GM18861 (cell line): Measurements from ENCODE around the gene METRNL.
"Not testable (repeated sequence)": the region's sequence is repeated elsewhere in the genome, so short reads cannot be mapped to it uniquely, and the experiment has no call there.

ENCODE experiments used
- ATAC-seq: cut with Tn5 transposase; IDR thresholded peaks from one replicate; pipeline ENCODE4 v1.9.1; 2021; ENCODE audit not compliant: unreplicated experiment

The METRNL gene, protein sequence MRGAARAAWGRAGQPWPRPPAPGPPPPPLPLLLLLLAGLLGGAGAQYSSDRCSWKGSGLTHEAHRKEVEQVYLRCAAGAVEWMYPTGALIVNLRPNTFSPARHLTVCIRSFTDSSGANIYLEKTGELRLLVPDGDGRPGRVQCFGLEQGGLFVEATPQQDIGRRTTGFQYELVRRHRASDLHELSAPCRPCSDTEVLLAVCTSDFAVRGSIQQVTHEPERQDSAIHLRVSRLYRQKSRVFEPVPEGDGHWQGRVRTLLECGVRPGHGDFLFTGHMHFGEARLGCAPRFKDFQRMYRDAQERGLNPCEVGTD

DNA sequence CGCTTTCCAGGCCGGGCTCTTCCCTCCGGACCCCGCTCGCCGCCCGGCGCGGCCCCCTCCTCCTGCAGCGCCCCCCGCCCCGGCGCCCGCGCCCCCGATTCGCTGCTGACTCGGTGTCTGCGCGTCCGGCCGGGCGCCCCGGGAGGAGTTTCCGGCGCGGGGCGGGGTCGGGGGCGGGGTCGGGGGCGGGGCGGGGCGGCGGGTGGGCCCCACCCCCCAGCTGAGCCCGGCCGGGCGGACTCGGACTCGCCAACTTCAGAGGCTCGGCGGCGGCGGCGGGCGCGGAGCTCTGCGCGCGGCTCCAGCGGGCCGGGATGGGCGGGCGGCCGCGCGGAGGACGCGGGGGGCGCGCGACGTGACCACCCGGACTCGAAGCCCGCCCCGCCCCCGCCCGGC, at the start of gene METRNL:
TSS of gene METRNL (plus strand) at position 258 of the 396 bp plus-strand sequence. CDS start 207 bp downstream, outside the sequence.
- ATAC-seq = no peak

DNA sequence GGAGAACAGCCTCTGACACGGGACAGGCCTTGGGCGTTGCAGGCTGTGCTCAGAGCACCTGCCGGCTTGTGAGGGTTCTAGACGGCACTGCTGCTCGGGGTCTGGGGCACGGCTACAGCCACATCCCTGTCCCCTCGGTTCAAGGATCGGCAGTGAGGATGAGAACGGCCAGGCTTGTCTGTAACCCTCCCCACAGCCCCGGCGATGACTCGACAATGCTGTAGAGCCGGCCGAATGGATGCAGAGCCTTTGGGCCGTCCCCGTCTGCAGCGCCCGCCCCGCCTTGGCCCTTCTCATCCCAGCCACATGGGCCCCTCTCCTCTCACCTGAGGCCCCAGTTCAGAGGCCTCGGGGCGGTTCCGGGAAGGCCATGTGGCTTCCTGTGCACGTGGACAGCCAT, 49.0 kb upstream of the METRNL start:
- ATAC-seq = no peak

DNA sequence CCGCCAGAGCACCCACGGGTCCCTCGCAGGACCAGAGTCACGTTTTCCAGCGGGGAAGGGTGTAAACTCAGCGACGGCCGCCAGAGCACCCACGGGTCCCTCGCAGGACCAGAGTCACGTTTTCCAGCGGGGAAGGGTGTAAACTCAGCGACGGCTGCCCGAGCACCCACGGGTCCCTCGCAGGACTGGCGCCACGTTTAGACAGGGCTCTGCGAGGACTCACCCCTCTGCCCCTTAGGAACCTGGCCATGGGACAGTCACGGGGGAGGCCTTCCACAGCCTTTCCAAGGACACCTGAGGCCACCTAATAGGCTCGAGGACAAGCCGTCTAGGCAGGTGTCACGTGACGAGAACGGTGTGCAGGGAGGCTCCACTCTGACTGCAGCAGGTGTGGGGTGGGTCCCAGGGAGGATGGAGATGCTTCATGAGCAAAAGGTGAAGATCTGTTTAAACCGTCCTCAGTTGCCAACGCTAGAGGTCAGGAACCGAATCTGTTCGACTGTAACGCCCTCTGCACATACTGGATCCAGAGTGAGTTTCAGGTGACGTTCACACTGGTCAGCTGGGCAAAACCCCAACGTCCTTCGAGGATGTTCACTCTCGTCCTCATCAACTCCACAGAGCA, 48.0 kb upstream of the METRNL start:
- no peak for ATAC-seq

DNA sequence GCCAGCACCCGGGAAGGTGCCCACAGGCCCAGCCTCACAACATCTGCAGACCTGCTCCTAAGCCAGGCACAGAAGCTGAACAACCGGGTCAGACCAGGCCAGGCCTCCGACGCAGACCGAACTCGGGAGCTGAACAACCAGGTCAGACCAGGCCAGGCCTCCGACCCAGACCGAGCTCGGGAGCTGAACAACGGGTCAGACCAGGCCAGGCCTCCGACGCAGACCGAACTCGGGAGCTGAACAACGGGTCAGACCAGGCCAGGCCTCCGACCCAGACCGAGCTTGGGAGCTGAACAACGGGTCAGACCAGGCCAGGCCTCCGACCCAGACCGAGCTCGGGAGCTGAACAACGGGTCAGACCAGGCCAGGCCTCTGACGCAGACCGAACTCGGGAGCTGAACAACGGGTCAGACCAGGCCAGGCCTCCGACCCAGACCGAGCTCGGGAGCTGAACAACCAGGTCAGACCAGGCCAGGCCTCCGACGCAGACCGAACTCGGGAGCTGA, 47.4 kb upstream of the METRNL start:
- ATAC-seq = not testable (repeated sequence)

DNA sequence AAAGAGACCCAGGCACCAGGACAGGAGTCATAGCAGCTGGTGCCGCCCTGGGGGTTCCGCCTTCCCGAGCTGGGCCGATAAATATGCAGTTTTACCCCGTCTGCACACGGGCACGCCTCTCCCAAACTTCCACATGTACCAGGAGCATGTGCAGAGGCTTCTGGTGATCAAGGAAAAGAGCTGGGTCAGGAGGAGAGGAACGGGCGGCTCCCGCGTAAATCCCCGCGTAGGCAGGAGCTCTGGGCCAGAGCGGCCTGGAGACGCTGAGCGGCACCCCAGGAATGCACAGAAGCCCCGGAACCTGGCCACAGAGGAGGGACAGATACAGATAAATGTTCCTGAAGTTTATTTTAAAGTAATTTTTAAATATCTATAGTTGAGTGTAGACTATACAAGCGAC, 46.6 kb upstream of the METRNL start:
- ATAC-seq = no peak

DNA sequence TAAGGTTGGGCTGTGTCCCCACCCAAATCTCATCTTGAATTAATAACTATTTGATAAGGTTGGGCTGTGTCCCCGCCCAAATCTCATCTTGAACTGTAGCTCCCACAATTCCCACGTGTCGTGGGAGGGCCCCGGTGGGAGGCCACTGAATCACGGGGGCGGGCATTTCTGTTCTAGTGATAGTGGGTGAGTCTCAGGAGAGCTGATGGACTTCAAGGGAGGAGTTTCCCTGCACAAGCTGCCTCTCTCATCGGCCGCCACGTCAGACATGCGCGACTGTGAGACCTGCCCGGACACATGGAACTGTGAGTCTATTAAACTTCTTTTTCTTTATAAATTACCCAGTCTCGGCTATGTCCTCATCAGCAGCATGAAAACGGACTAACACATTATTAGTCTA, 44.9 kb upstream of the METRNL start:
- ATAC-seq = no peak

DNA sequence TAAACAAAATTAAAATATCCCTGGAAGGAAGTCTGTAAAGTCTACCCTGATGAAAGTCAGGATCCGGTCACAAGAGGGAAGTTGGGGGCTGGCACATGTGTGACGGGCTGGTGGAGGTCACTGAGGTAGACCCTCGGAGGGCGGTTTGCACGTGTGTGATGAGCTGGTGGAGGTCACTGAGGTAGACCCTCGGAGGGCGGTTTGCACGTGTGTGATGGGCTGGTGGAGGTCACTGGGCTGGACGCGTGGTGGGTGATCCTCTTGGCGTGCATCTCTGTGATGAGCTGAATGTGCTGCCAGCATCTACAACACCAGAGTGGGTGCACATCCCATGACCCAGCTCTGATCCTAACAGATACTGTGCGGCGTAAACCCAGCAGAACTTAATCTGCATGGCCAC, 43.7 kb upstream of the METRNL start:
- no peak for ATAC-seq

DNA sequence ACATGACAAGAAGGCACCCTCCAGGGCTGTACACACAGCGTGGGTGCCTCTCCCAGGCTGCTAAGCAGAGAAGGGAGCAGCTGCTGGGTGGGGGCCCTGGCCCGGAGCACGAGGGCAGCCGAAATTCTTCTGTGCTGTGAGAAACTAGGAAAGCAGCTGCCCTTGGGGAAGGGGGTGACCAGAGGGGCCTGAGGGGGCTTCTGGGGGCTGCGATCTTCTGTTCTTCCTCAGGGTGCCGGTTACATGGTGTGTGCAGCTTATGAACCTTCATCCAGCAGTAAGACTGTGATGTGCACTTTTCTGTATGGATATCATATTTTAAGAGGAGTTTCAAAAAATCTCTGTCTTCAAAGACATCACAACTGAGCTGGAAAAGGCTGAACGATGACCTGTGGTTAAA, 43.2 kb upstream of the METRNL start:
- no peak for ATAC-seq

DNA sequence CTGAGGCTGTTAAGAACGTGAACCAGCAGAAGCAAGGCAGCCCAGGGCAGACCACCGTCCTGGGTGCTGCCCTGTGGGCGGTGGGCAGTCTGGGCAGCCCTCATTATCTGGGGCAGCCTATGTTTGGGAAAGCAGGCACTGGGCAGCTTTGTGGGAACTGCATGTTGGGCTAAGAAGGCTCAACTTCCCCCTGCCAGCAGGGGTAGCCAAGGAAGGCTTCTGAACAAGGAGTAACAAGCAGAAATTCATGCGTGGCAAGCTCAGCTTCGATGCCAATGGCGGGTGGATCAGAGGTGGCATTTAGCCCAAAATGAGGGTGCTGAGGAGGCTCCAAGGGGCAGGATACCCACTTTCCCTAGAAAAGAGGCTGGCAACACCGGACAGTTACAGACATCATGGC, 42.7 kb upstream of the METRNL start:
- no peak for ATAC-seq

DNA sequence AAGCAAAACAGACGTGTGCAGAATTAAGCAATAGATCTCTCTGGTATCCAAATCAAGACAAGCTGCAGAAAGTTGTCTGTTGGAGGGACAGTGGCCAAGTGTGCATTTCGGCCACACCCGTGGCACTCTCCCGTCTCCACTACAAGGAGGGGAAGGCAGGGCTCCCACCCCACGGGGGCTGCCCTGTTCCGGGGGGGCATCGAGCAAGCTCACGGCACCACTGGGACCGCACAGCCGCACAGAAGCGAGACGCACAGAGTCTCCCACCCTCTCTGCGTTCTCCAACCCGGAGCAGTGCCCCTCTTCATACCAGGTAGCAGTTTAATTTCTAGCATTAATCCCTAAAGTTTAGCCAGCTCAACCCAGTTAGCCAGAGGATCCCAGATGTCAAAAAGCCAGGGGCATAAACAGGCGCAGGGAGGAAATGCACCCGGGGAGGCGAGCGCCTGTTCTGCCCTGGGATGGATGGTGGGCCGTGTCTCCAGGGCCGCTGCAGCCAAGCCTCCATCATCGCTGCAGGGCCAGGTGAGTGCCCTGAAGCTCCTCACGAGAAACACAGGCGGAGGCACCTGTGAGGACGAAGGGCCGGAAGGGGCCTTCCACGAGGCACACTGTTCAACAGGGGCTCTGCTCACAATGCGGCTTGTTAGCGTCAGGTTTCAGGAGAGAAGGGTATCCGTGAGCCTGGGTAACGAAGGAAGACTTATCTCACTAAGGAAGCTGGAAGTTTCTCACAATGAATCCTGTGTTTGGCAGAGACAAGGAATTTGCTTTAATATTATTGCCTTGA, 42.1 kb upstream of the METRNL start:
- no peak for ATAC-seq

DNA sequence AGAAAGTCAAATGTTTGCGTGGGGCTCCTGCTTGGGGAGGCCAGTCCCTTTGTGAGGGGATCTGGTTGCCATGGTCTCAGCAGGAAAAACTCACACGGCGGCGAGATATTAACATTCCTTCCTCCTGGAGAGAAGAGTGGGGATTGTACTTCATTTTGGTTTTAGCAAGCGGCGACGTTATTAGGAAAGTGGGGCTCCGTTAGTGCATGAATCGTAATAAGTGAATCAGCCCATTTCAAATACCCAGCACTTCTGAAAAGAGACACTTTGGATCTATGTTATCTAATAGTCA, 41.6 kb upstream of the METRNL start:
- ATAC-seq = no peak

DNA sequence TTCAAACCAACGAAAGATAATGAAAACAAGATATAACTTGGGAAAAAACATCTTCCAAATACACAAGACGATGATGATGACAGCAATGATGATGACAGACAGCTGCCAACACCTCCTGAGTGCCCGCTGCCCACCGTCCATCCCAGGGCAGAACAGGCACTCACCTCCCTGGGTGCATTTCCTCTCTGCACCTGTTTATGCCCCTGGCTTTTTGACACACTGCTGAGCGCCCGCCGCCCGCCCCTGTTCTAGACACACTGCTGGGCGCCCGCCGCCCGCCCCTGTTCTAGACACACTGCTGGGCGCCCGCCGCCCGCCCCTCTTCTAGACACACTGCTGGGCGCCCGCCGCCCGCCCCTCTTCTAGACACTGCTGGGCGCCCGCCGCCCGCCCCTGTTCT, 40.4 kb upstream of the METRNL start:
- ATAC-seq = not testable (repeated sequence)

DNA sequence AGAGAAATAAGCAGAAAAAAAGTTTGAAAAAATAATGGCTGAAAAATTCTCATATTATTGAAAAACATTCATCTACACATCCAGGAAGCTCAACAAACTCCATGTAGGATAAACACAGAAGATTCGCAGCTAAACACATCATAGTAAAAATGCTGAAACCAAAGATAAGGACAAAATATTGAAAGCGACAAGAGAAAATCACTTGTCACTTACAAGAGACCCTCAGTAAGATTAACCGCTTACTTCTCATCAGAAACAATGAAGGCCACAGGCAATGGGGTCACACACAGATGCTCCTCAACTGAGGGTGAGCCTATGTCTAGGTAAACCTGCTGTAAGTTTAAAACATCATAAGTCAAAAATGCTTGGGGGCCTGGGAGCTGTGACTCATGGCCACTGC, 38.1 kb upstream of the METRNL start:
- ATAC-seq = no peak

DNA sequence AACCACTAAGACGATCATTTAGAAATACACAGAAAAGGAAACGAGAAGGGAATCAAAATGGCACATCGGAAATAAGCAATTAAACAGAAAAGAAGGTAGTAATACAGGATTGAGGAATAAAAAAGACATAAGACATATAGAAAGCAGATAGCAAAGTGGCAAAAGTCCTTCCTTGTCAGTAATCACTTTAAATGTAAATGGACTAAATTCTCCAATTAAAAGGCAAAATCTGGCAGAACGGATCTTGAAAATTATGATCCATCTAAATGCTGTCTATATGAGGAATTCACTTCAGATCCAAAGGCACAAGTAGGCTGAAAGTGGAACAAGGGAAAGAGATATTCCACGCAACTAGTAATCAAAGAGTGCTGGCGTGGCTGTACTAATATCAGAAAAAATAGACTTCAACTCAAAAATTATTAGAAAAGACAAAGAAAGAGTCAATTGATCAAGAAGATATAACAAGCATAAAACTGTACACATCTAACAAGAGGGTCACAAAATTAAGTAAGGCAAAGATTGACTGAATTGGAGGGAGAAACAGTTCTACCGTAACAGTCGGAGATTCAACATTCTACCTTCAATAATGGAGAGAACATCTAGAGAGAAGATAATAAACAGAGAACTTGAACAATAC, 36.8 kb upstream of the METRNL start:
- ATAC-seq = no peak

DNA sequence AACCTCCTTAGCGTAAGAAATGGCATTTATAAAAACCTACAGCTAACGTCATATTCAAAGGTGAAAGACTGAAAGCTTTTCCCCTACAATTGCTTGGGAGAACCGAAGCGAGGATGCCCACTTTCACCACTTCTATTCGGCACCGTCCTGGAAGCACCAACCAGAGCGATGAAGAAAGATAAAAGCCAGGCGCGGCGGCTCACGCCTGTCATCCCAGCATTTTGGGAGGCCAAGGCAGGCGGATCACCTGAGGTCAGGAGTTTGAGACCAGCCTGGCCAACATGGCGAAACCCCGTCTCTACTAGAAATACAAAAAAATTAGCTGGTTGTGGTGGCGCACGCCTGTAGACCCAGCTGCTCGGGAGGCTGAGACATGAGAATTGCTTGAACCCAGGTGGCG, 34.9 kb upstream of the METRNL start:
- not testable (repeated sequence) for ATAC-seq

DNA sequence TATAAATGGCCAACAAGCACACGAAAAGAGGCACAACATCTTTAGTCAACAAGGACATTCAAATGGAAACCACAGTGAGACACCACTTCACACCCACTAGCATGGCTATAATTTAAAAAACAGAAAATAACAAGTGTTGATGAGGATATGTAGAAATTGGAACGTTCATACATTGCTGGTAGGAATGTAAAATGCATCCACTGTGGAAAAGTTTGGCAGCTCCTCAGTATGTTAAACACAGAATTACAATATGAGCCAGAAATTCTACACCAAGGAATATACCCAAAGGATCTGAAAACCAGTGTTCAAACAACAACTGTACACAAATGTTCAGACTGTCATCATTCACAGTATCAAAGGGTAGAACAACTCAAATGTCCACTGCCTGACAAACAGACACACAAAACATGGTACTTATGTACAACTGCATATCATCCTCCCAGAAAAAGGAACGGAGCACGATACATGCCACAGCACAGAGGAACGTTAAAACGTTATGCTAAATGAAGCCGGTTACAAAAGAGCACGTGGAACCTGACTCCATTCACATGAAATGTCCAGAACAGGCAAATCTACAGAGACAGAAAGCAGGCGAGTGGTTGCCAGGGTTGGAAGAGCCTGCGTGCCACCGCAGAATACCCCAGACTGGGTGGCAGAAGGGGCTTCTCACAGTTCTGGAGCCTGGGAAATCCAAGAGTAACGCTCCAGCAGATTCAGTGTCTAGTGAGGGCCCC, 32.8 kb upstream of the METRNL start:
- ATAC-seq = no peak

DNA sequence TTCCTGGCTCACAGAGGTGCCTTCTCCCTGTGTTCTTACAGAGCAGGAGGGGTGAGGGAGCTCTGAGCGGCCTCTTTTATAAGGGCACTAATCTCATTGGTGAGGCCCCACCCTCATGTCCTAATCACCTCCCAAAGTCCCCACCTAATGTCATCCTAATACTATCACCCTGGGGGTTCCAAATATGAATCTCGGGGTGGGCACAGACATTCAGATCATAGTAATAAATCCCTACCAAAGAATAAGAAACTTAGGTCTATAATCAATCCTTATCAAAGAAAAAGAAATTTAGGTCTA, 32.3 kb upstream of the METRNL start:
- no peak for ATAC-seq

DNA sequence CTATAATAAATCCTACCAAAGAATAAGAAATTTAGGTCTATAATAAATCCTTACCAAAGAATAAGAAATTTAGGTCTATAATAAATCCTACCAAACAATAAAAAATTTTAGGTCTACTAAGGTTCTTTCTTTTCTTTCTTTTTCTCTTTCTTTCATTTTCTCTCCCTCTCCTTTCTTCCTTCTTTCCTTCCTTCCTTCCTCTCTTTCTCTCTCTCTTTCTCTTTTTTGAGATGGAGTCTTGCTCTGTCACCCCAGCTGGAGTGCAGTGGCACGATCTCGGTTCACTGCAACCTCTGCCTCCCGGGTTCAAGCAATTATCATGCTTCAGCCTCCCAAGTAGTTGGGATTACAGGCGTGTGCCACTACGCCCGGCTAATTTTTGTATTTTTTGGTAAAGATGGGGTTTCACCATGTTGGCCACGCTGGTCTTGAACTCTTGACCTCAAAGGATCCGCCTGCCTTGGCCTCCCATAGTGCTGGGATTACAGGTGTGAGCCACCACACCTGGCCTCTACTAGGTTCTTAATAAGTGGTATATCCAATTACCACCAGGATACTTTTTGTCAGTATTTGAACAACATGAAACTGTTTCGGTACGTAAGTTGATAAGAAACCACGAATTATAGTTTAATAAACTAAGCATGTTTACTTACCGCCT, 31.5 kb upstream of the METRNL start:
- ATAC-seq = not testable (repeated sequence)

DNA sequence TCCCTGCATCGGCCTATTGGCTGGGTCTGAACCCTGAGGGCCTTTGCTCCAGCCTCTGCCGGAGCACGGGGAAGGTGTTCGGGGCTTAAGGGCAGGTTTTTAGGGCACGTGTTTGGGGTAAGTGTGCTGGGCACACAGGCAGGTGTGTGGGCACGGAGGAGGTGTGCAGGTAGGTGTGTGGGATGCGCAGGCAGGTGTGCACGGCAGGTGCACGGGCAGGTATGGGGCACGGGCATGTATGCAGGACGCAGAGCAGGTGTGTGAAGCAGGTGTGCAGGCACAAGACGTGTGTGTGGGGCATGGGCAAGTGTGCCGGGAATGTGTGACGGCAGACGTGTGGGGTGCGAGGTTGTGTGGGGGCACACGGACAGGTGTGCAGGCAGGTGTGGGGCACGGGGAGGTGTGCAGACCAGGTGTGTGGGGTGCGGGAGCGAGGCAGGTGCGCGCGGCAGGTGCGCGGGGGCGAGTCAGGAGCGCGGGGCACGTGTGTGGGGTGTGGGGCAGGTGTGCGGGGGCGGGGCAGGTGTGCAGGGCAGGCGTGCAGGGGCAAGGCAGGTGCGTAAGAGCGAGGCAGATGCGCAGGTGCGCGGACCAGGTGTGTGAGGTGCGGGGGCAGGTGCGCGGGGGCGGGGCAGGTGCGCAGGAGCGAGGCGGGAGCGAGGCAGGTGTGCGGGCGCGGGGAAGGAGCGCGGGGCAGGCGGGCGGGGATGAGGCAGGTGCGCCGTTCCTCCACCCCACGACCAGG, 28.6 kb upstream of the METRNL start:
- no peak for ATAC-seq
